ENCODE results near the gene GNGT1.
"Not testable (repeated sequence)": the region's sequence is repeated elsewhere in the genome, so short reads cannot be mapped to it uniquely, and the experiment has no call there.

GNGT1 gene

DNA sequence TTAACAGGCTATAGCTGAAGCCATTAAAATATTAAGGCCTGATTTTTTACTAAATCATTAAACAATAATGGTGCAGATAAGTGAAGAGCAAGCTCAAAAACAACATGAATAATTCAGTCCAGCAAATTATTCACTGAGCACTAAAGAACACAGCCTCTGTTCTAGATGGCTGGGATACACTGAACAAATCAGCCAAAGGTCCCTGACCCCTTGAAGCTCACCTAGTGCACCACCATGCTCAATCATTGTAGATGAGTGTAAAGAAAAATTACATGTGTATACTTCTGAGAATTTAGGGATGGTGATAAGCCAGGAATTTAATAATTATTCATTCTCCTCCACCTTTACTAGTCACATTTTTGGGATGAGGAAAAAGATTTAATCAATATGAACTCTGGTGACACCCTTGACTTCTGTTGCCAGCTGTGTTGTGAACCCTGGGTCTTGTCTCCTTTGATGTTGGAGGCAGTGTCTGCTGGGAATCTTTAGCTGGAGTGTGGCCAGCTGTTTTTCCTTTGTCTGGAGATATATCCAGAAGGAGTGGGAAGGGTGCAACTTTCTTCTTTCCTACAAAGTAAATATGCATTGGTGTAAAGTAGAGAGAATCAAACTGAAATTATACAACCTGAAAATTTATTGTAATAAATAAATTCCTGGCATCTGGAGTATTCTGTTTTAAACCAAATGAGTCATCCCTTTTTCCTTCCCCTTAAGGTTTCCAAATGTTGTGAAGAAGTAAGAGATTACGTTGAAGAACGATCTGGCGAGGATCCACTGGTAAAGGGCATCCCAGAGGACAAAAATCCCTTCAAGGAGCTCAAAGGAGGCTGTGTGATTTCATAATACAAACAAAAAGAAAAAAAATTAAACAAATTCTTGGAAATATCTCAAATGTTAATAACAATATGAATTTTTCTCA, 4.0 kb downstream of the GNGT1 start:
- no peak for DNase-seq (ENCODE audit: low spot score)

DNA sequence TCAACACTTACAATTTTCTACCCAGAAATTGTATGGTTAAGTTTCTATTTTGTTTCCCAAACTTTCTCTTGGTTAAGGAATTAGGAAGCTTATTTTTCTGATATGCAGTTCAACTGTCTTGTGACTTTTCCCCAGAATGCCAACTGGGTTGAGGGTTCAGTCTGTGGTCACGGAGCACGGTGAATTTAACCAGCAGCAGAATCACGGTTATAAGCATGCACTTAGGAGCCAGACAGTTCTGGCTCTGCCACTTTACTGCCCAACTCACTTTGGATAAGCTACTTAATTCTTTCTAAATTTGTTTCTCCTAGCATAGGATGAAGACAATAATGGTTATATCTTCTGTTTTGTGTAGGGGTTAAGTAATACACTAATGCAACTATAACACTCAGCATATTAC, 4.9 kb downstream of the GNGT1 start:
- DNase-seq (ENCODE audit: low spot score): not testable (repeated sequence)

DNA sequence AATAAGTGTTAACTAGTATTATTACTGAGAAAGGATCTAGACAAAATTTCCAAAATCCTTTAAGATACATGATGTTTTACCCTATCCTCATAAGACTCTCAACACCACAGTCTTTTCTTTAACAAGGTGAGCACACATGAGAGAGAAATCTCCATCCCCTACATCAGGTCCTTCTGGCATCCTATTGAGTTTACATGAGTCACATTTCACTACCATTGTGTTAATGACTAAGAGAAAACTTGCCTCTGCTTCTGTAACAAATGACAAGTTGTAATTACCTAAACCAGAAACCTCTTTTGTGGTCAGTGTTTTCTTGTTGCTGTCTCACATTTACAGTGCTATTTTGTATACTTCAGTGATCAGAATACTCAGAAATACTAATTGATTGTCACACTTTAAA, 5.3 kb downstream of the GNGT1 start:
- not testable (repeated sequence) for DNase-seq (ENCODE audit: low spot score)

DNA sequence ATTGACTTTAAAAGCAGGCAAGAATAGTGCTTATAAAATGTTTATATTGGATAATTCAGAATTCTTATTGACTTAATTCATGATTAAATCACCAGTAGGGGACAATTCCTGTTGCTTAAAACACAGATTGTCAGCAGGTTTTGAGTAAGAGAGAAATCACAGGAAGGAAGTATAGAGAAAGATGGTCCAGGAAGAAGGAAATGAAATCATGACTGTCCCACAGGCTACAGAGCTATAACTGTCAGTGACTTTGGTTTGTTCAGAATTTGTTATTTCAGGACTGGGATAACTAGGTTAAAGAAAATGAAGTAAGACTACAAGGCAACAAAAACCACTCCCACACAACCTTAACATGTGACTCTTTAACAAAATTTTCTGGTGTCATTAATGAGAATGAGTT, 6.8 kb downstream of the GNGT1 start:
- no peak for DNase-seq (ENCODE audit: low spot score)

DNA sequence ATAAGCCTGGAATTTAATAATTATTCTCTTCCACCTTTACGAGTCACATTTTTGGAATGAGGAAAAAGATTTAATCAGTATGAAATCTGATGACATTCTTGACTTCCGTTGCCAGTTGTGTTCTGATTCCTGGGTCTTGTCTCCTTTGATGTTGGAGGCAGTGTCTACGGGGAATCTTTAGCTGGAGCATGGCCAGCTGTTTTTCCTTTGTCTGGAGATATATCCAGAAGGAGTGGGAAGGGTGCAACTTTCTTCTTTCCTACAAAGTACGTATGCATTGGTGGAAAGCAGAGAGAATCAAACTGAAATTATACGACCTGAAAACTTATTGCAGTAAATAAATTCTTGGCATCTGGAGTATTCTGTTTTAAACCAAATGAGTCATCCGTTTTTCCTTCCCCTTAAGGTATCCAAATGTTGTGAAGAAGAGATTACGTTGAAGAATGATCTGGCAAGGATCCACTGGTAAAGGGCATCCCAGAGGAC, 8.3 kb downstream of the GNGT1 start:
- no peak for DNase-seq (ENCODE audit: low spot score)

DNA sequence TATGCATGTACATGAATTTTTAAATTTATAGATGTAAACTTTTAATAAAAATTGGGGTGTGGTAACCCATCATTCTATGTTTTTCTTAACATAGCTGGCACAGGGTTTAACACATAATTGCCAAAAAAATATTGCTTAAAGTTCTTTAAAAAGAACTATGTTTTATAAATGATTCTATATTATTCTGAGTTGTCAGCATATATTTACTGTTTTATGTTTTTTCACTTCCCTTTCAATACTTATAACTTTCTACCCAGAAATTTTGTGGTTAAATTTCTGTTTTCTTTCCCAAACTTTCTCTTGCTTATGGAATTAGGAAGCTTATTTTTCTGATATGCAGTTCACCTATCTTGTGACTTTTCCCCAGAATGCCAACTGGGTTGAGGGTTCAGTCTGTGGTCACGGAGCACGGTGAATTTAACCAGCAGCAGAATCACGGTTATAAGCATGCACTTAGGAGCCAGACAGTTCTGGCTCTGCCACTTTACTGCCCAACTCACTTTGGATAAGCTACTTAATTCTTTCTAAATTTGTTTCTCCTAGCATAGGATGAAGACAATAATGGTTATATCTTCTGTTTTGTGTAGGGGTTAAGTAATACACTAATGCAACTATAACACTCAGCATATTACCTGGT, 9.0 kb downstream of the GNGT1 start:
- not testable (repeated sequence) for DNase-seq (ENCODE audit: low spot score)

DNA sequence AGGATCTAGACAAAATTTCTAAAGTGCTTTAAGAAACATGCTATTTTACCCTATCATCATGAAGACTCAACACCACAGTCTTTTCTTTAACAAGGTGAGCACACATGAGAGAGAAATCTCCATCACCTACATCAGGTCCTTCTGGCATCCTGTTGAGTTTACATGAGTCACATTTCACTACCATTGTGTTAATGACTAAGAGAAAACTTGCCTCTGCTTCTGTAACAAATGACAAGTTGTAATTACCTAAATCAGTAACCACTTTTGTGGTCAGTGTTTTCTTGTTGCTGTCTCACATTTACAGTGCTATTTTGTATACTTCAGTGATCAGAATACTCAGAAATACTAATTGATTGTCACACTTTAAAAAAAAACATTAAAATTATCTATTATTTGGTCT, 9.5 kb downstream of the GNGT1 start:
- DNase-seq (ENCODE audit: low spot score): not testable (repeated sequence)

DNA sequence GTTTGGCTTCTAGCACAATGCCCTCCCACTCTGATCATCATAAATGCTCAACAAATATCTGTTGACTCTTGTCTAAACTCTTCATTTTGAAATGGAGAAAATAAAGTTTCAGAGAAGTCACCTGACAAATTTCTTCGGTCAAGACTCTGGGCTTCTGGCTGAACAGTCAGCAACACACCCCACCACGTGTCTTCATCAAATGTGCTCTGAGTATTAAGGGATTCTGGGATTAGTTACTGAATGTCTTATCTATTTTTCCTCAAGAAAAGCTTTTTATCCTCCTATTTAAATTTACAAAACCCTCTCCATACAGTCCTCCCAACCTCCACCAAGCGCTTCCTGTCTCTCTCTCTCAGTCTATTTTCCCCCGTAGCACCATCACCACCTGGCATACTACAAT, 9.9 kb downstream of the GNGT1 start:
- DNase-seq (ENCODE audit: low spot score): not testable (repeated sequence)

DNA sequence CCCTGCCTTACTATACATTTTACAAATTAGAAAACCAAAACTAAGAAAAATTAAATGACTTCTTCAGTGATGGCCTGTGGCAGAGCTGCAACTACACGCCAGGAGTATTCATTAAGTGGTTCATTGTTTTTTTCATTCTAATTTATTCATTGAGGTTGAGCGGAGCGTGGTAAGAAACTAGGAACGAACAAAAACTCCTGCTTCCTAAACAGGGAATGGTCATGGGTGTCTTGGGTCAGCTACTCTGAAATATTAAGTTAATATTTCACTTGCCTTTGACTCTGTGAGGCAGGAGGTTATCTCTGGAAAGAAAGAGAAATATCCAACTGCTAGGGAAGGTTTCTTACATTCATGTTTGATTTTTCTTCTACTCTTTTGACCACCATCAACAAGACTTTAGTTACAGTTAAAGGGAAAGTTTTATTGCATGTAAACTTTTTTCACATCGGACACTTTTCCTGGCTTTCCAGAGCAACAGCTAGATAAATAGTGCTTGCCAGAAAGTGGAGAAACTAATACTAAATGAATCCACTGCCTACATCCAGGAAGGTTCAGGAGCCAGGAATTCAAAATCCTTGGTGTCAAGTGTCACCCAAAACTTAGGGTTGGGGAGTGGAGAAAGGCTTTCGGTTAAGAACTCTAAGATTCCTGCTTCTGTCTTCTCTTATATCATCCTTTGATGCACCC, 14.3 kb downstream of the GNGT1 start:
- no peak for DNase-seq (ENCODE audit: low spot score)

DNA sequence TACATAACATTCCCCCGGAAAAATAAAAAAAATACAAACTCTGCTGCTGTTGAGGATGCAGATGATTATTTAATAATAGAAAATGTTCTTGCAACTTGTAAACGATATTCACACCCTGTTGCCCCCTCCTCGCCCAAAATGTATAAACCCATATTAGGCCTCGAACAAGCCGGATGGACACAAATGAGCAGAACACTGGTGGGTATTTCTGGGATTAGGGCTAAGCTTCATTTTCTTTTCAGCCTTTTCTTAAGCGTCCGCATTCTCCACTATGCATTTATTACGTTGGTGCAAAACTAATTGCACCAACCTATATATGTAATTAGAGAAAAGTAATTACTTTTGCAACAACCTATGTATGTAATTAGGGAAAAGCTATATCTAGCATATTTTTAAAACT, 14.8 kb downstream of the GNGT1 start:
- DNase-seq (ENCODE audit: low spot score): no peak

DNA sequence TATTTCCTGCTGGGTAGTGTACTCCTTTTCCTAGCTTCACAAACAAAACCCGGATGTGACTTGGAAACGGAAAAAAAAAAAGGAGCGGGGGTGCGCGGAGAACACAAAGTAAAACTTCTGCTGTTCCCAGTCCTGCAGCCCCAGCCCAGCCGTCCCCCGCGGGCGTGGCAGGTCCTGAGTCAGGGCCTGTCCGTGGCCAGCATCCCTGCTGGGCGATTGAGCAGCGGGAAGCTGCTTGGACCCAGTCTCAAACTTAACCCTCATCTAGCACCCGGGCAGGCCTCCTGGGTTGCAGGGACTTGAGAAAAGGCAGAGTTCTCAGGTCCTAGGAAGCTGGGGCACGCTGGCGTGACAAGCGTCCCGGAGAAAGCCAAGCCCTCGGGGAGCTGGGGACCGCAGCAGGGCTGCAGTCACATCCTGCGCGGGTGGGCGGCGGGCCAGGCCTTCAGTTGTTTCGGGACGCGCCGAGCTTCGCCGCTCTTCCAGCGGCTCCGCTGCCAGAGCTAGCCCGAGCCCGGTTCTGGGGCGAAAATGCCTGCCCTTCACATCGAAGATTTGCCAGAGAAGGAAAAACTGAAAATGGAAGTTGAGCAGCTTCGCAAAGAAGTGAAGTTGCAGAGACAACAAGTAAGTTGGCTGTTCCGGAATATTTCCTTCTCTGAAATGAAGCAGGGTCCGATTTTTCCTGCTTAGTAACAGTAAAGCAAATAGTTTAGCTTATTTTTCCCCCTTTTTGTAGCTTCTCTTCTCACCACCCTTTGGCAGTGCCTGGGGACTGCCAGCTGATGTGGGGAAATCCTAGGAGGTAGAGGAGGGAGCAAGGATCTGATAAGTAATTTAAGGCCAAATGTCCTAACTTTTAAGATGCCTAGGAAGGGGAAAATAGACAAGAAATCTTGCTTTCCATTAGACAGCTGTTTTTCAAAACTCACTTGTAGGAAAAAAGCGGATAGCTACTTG, 15.5 kb downstream of the GNGT1 start, which contains the start of gene GNG11:
Gene GNG11 (plus strand): TSS at position 129 of the 960 bp plus-strand sequence. CDS start 403 bp downstream, at position 532.
- peak; percentile 4 for DNase-seq (ENCODE audit: low spot score)

DNA sequence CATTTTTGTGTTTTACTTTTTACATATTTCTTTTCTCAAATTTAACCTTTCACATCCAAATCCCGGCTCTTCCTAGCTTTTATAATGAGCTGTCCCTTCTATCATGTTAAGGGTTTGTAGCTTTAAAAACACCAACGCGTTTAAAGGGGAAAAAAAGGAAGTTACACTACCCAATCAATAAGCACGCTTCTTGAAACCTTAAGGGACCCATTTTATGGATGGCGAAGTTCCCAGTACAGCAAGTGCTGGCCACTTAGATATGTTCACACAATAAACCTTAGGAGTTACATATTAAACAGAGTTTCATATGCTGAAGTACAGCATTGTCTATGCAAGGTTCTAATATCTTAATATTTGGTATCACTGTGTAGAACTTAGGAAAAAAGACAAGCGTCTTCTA, 16.9 kb downstream of the GNGT1 start:
- no peak for DNase-seq (ENCODE audit: low spot score)

DNA sequence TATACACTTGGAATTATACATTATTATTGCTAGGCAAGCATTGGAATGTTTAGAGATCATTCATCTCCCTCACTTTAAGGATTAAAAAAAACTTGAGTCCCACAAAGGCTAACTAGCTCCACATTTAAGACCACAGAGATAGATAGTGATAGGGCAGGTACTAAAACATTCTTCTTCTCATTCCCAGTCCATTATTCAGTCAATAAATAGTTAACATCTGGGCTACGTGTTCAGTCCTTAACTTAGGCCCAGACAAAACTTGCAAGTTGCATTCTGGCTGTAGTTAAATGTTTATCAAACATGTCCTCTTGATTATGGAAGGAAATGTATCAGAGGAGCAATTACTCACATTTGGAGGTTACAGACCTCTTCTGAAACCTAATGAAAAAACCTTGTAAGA, 17.6 kb downstream of the GNGT1 start:
- no peak for DNase-seq (ENCODE audit: low spot score)

DNA sequence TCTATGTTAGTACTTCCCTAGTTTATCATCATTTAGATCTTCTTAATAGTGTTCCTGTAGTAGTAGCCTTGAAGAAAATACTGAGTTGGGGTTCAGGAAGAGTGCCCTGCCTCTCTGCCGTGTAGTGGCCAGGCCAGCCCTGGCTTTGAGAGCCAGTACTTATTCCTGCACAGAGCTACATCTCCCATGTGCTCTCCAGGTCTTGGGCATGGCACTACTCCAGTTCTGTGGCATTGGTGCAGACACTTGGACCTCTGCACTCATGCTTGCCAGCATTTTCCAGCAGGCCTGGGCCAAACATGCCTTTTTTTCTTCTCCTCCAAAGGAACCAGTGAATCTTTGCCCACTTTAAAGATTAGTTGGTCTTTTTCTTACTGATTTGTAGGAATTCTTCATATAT, 20.4 kb downstream of the GNGT1 start:
- DNase-seq (ENCODE audit: low spot score): no peak

DNA sequence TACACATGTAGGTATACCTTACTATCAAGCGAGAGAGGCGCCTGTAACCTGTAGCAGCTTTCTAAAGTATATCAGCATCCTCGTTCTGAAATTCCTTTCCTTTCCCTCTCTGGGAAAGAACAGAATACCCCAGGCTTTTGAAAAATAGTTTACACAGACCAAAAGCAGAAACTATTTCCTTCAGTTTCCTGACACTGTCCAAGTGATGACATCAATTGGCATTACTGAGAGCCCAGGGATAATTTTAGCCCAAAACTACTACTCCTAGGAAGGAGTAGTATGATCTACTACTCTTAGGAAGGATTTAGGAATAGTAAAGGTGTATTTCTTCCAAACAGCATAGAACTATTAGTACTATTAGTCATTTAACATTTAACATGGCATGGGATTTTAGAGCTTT, 21.2 kb downstream of the GNGT1 start:
- no peak for DNase-seq (ENCODE audit: low spot score)

DNA sequence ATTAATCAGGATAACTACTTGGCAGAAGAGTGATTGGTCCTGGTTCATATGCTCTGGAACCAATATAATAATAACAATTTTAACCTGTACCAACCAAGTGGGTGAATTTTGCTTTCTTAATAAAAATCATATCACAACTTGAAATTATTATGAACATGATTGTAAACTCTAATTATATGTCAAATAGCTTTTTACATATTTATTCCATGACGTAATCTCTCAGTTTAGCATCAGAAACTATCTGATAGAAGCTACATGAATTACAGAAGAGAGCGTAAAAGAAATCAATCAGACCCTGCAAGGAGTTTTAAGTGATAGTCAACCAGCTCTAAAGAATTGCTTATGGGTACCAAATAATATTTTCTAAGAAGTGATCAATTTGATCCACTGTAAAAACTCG, 25.3 kb downstream of the GNGT1 start:
- no peak for DNase-seq (ENCODE audit: low spot score)

DNA sequence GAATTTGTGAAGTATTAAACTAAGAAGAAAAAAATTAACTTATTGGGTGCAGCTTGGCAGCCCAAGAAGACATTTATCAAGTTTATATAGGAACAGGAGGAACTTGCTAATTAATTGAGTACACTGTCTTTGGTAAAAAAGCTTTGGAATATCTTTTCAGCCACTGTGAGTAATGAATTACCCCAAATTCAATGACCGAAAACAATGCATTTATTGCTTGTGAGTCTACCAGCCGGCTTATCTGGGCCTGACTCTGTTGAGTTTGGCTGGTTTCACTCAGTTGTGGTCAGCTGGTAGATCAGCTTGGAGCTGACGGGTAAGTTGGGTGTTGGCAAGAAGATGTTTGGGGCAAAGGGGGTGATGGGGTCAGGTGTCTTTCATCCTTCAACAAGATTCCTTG, 26.8 kb downstream of the GNGT1 start:
- DNase-seq (ENCODE audit: low spot score): no peak

DNA sequence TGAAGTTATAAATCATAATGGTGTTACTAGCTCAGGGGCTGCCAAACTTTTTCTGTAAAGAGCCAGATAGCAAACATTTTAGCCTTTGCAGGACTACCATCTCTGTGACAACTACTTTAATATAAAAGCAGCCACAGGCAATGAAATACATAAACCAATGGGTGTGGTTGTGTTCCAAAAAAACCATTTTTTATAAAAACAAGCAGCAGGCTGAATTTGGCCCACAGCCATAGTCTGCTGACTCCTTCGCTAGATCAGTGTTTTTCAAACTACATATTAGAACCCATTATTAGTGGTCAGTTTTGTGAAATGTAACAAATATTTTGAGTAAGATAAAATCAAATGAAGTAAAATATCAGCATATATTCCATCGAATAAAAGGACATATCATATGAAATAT, 28.7 kb downstream of the GNGT1 start:
- DNase-seq (ENCODE audit: low spot score): no peak

DNA sequence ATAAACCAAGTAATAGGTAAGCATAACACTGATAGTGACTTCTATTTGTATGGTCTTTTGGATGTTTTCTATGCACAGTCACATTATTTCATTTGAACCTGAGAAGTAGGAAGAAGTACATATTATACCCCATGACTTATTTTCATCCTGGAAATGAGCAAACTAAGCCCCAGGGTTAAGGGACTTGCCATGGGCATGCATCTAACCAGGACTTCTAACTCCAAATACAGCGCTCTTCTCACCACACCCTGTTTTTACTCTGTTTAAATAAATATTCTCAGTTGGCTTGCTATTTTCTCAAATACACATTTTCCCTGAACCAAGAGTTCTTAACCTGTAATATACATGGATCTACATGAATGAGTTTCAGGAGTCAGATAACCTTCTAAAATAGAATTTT, 31.5 kb downstream of the GNGT1 start:
- no peak for DNase-seq (ENCODE audit: low spot score)

DNA sequence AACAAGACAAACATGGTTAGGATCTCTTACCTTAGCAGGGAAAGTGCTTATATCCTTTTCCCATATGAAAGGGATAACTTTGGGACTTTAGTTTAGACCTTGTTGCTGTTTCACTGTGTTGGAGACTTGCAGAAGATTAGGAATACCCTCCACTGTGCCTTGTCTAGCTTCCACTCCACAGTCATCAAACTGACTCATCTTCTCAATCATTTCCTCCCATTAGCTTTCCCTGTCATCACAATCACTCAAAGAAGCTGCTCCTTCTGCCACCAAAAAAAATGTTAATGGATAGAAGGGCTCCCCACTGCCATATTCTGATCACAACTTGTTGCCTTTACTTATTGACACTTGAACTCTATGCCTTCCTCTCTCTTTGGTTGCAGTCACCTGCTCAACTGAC, 31.9 kb downstream of the GNGT1 start:
- DNase-seq (ENCODE audit: low spot score): no peak

DNA sequence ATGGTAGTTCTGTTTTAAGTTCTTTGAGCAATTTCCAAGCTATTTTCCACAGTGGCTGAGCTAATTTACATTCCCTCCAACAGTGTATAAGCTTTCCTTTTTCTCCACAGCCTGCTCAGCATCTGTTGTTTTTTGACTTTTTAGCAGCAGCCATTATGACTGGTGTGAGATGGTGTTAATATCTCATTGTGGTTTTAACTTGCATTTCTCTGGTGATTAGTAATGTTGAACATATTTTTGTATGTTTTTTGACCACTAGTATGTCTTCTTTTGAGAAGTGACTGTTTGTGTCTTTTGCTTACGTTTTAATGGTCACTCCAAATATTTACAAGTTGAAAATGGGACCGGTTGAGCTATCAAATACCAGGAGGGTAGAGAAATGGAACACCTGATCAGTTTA, 35.6 kb downstream of the GNGT1 start:
- no peak for DNase-seq (ENCODE audit: low spot score)
